Measurements from ENCODE around the gene HLA-DQB1.
A peak's percentile ranks its signal among the peaks of the same experiment; 100 is the strongest.
"Not testable (repeated sequence)": the region's sequence is repeated elsewhere in the genome, so short reads cannot be mapped to it uniquely, and the experiment has no call there.

HLA-DQB1 gene

DNA sequence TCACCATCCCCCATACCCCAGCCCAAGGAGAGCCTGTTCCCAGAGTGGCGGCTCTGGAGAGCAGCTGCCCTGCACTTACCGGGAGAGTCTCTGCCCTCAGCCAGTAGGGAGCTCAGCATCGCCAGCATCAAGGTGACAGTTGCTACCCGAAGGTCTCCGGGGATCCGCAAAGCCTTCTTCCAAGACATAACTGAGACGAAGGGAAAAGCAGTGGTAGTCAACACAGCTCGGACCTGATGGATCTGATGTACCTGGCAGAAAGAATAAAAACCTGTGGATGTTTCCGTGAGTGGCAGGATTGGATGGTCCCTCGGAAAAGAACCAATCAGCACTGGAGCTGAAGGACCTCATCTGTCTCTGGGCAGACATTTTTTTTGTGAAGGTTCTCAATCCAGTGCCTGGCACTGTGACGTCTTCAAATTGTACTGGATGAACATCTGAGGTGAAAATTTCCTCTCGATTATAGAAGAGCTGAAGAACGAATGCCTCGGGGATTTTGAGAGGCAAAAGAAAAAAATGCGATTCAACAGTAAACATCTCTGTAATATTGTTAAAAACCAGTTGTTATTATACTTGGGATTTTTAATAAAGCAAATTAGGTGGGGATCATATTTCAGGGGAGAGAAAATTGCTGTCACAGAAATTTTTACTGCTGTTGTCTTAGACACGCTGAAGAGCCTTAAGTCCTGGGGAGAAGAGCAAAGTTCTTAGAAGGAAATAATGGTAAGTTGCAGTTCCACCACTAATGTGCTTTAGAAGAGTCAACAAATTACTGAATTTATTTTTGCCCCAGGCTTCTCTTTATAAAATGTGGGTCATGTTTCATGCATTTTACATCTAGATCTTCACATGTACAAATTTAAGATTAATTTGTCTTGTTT lies at the start of gene HLA-DQB1:
Gene HLA-DQB1, minus strand, starts transcription at position 238 of the 881 bp plus-strand sequence. Its CDS starts 50 bp downstream, at position 188.
- peak; percentile 48 for DNase-seq

GRCh38 chr6:32713241-32713640 lies 46.8 kb upstream of the HLA-DQB1 start:
- DNase-seq, result no peak

DNA sequence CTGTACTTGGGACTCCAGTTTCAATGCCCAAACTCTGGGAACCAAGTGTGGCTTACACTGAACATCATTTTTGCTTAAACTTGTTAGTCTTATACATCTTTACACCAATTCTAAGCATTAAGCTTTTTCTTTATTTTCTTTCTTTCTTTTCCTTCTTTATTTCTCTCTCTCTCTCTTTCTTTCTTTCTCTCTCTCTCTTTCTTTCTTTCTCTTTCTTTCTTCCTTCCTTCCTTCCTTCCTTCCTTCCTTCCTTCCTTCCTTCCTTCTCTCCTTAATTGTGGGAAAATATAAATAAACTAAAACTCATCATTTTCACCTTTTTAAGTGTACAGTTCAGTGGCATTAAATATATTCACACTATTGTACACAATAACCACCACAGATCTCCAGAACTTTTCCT lies 43.2 kb upstream of the HLA-DQB1 start:
- no peak for DNase-seq

DNA sequence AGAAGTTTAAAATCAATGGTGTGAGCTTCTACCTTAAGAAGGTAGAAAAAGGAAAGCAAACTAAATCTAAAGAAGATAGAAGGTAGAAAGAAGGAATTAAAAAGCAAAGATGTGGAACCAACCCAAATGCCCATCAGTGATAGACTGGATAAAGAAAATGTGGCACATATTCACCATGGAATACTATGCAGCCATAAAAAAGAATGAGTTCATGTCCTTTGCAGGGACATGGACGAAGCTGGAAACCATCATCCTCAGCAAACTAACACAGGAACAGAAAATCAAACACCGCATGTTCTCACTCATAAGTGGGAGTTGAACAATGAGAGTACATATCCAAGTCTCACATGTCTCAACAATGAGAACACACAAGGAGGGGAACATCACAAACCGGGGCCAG lies 38.7 kb upstream of the HLA-DQB1 start:
- DNase-seq, result not testable (repeated sequence)

GRCh38 chr6:32703347-32703746 lies 36.9 kb upstream of the HLA-DQB1 start:
- DNase-seq, result no peak

DNA sequence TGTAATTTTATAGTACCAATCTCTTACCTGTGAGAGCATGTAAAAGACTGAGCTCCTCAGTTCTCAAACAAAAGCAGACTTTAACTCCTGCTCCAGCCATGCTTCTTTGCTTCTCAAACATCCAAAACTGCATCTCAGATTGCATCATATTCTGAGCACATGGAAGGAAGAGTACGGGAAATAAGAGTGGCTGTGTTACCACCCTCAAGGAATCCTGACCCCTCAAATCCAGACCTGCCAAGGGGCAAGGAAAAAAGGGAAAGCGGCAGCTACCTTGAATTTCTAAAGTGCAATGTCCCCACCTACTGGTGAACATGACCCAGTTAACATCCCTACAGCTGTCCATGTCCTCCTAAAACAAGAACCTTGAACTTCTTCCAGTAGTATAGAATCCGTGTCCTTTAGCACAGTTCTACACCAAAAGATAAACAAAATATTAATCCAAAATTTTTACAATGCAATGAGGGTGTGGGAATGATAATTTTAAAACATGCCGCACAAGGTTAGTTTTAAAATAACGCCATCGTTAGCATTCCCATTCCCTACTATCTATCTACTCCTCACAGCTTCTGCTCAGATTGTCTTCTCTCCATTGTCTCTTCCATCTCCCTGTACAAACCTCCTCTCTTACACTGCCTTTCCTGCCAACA lies 34.1 kb upstream of the HLA-DQB1 start:
- DNase-seq, result no peak

GRCh38 chr6:32697031-32697430 lies 30.6 kb upstream of the HLA-DQB1 start:
- DNase-seq, result no peak

DNA sequence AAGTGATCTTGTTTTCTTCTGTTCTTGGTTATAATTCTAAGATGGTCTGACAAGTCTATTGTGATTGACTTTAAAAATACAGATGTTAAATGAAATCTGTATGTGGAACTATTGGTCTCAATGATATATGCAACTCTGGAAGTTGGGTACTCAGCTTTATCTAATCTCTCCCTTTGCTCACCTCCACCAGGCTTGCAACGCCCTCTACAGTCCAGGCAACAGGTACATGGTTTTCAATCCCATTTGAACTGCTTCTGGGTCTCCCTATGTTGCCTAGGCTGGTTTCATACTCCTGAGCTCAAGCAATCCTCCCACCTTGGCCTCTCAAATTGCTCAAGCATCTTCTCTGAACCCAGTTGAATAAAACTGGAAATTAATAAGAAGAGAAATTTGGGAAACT lies 25.6 kb upstream of the HLA-DQB1 start:
- peak; percentile 31 for DNase-seq

GRCh38 chr6:32689531-32690501 lies 23.4 kb upstream of the HLA-DQB1 start:
- no peak for DNase-seq

DNA sequence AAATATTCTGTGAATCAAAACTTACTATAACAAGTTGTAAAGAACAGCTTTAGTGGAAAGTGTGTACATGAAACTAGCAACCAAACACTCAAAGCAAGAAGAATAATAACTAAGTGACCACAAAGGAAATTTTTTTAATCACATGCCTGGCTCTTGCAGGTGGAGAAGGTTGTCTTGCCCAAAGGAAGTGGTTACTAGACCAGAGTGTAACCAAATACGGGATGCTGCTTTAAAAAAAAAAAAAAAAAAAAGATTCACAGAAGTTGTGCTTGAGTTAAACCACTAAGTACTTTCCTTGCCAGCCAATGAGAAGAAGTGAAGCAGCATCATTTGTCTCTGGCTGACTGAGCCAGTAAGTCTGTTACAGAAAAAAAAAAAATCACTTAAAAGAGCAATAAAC lies 19.1 kb upstream of the HLA-DQB1 start:
- DNase-seq, result no peak

DNA sequence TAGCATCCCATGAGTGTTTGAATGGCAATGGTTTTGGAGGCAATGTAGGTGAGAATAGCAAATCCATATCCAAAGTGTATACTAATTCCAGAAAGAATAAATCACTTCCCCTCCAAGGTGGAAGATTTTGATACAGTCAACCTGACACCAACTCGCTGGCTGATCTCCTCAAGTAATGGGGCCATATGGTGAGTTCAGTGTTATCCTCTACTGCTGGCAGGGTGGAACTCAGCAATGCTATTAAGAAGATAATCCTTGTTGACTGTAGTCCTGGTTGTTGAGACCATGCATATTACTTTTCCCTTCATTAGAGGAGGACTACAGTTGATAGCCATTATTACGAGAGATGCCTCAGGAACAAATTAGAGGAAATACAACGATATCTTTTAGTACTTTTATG lies 17.8 kb upstream of the HLA-DQB1 start:
- no peak for DNase-seq

DNA sequence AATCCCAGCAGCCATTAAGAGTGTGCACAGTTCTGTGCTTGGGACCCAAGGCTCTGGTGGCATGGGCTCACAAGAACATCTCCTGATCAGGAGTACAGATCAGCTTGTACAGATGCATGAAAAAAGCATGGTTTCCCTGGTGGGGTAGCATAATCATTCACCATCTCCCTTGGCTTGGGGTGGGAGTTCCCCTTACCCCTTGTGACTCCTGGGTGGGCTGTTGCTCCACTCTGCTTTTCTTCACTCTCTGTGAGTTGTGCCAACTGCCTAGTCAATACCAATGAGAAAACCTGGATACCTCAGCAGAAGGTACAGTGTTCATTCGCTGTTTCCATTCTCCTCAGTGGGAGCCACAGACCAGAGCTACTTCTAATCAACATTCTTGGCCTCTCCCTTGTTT lies 13.6 kb upstream of the HLA-DQB1 start:
- DNase-seq, result no peak

- no peak for DNase-seq
These were observed 13.0 kb upstream of the HLA-DQB1 start for GRCh38 chr6:32679492-32679891.

DNA sequence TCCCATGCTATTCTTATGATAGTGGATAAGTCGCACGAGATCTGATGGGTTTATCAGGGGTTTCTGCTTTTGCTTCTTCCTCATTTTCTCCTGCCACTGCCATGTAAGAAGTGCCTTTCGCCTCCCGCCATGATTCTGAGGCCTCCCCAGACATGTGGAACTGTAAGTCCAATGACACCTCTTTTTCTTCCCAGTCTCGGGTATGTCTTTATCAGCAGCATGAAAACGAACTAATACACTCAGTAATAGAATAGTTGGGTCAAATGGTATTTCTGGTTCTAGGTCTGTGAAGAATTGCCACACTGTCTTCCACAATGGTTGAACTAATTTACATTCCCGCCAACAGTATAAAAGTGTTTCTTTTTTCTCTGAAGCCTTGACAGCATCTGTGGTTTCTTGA lies 7.7 kb upstream of the HLA-DQB1 start:
- DNase-seq, result not testable (repeated sequence)

DNA sequence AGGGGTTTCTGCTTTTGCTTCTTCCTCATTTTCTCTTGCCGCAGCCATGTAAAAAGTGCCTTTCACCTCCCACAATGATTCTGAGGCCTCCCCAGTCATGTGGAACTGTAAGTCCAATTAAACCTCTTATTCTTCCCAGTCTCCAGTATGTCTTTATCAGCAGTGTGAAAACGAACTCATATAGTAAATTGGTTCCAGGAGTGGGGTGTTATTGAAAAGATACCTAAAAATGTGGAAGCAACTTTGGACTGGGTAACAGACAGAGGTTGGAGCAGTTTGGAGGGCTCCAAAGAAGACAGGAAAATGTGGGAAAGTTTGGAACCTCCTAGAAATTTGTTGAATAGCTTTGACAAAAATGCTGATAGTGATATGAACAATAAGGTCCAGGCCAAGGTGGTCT lies 5.5 kb upstream of the HLA-DQB1 start:
- DNase-seq, result not testable (repeated sequence)

DNA sequence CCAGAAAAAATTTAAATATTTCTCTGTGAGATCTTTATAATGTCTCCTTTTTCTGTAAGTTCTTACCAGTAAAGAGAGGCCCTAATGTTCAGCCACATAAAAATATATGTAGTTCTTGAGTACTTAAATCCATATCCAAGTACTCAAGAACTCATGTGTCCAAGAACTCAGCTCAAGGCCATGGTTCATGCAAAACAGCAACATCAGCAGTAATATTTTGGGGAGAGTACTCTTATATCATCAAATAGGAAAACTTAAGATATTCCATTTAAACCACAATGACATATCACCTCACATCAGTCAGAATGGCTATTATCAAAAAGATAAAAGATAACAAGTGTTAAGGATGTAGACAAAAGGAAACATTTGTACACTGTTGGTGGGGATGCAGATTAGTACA lies 3.4 kb upstream of the HLA-DQB1 start:
- no peak for DNase-seq

- no peak for DNase-seq
These were observed 2.8 kb upstream of the HLA-DQB1 start for GRCh38 chr6:32669240-32669639.

GRCh38 chr6:32668226-32668747 lies 1.8 kb upstream of the HLA-DQB1 start:
- DNase-seq, result peak; percentile 24

- no peak for DNase-seq
These were observed 796 bp downstream of the HLA-DQB1 start for GRCh38 chr6:32665661-32666060.

DNA sequence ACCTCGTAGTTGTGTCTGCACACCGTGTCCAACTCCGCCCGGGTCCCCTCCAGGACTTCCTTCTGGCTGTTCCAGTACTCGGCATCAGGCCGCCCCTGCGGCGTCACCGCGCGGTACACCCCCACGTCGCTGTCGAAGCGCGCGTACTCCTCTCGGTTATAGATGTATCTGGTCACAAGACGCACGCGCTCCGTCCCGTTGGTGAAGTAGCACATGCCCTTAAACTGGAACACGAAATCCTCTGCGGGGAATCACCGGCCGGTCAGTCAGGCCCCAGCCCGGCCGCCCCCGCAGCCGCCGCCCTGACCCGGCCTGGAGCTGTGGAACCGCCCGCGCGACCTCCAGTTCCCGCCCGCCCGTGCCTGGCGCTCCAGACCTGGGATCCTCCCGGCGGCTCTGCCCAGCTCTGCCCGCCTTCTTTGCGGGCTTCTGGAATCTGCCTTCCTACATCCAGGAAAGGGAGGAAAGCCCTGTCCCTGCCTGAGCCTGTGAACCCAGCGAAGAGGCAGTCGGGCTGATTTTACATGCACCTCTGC lies 1.6 kb downstream of the HLA-DQB1 start:
- DNase-seq, result peak; percentile 36

GRCh38 chr6:32664354-32664753 lies 2.1 kb downstream of the HLA-DQB1 start:
- DNase-seq, result no peak

- DNase-seq, result no peak
These were observed 3.6 kb downstream of the HLA-DQB1 start for GRCh38 chr6:32662836-32663235.

- no peak for DNase-seq
These were observed 4.4 kb downstream of the HLA-DQB1 start for GRCh38 chr6:32662099-32662498.
